Endodermal cell (in vitro differentiated cells): ENCODE data around the gene PCBP1. TPM values are rescaled to one million over a fixed set of nuclear protein-coding genes. Genes with fewer than 3 reads are reported as not detected.

Source experiments
- DNase-seq: peaks from one replicate; pipeline ENCODE4 v3.0.0-alpha.2; 2017
- H3K27ac ChIP-seq: 2 replicates; pipeline ENCODE4 v1.5.1; 2013; ENCODE audit warnings: mild to moderate bottlenecking, low read depth, low read length, moderate library complexity
- H3K27me3 ChIP-seq: 2 replicates; pipeline ENCODE4 v1.6.1; 2013; ENCODE audit warnings: mild to moderate bottlenecking, low read length, moderate library complexity; ENCODE audit not compliant: insufficient read depth, control insufficient read depth, poor library complexity, severe bottlenecking
- H3K36me3 ChIP-seq: 2 replicates; pipeline ENCODE4 v1.7.0; 2013; ENCODE audit warnings: mild to moderate bottlenecking, low read length, moderate library complexity; ENCODE audit not compliant: control insufficient read depth, insufficient read depth
- H3K4me1 ChIP-seq: one replicate; pipeline ENCODE4 v1.7.0; 2013; ENCODE audit warnings: low read length; ENCODE audit not compliant: control insufficient read depth, insufficient read depth
- H3K4me3 ChIP-seq: 2 replicates; pipeline ENCODE4 v1.5.1; 2013; ENCODE audit warnings: mild to moderate bottlenecking, low read length, moderate library complexity
- H3K9ac ChIP-seq: 2 replicates; pipeline ENCODE4 v1.6.1; 2013; ENCODE audit warnings: mild to moderate bottlenecking, low read length, moderate library complexity; ENCODE audit not compliant: poor library complexity, severe bottlenecking; ENCODE audit errors: extremely low read depth
- H3K9me3 ChIP-seq: 2 replicates; pipeline ENCODE4 v1.6.1; 2013; ENCODE audit warnings: mild to moderate bottlenecking, low read length, moderate library complexity; ENCODE audit not compliant: control insufficient read depth
- H3K27ac Mint-ChIP-seq: 2 replicates; pipeline ENCODE4 v1.8.0; 2020; ENCODE audit warnings: mixed read lengths
- H3K27me3 Mint-ChIP-seq: 2 replicates; pipeline ENCODE4 v1.8.0; 2021; ENCODE audit warnings: mild to moderate bottlenecking, mixed read lengths; ENCODE audit not compliant: insufficient read depth
- H3K36me3 Mint-ChIP-seq: 2 replicates; pipeline ENCODE4 v1.8.0; 2020; ENCODE audit warnings: low read depth, mixed read lengths
- H3K4me1 Mint-ChIP-seq: 2 replicates; pipeline ENCODE4 v1.8.0; 2020; ENCODE audit warnings: mixed read lengths
- H3K4me3 Mint-ChIP-seq: 2 replicates; pipeline ENCODE4 v1.8.0; 2020; ENCODE audit warnings: mild to moderate bottlenecking, moderate library complexity, mixed read lengths
- H3K9me3 Mint-ChIP-seq: 2 replicates; pipeline ENCODE4 v1.8.0; 2020; ENCODE audit warnings: mild to moderate bottlenecking, mixed read lengths
- CTCF ChIP-seq: fragments of 200-600 bp; sonication (generic); conservative IDR thresholded peaks from 2 replicates; pipeline ENCODE4 v1.5.0; 2021; ENCODE audit warnings: antibody characterized with exemption, mild to moderate bottlenecking
- WGBS, 2 experiments: methylation state at CpG; one replicate each; pipeline versions ENCODE4 v1.1.5 to v1.1.7; 2013; ENCODE audit warnings: missing lambda C conversion rate in 2 of 2, mixed read lengths in 1 of 2; ENCODE audit not compliant: insufficient coverage in 1 of 2, insufficient read length in 1 of 2; 5-methylcytosine and 5-hydroxymethylcytosine counted together
- total RNA-seq, 2 donors: library from RNA; stranded (reverse); fragmentation: NEBNext Ultra II Directional in 1 of 2; extraction: Animal tissue kit (Norgen Biotek cat#: 25700) in 1 of 2; gene quantifications; 2 replicates in 1 of 2; 3 replicates in 1 of 2; pipeline ENCODE4 v1.2.1, GENCODE V29; 2021

The PCBP1 gene
- total RNA-seq, 2 donors from 2014 or later: 344 to 357 TPM

DNA sequence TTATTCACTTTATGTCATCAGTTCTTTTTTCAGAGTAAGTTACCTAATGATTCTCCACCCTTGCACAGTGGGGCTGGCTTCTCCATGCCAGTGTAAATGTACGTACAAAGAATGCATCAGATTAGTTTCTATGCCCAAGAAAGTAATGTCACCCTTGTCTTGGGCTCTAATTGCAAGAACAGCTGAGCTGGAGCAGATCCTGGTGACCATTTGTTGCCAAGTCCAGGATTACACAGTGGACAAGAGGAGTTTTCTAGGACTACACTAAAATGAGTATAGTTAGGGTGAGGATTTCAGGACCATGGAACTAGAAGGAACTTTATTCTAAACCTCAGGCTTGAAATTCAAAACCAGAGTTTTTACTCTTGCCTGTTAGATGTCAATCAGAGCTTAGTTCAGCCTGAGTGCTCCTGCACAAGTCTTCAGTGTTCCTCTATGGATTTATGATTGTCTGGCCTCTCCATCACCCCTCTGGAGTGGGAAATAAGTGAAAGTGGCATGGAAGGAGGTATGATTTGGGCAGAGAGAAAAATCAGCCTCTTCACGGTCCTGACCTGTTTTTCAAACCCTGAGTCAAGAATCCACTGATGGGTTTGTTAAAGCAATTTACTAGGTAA, 29.8 kb downstream of the PCBP1 start:
- peaks cover 27% of the 10 kb centered on the region for H3K4me1 ChIP-seq
- Mint-ChIP-seq H3K4me1 (peaks cover 43% of the 10 kb centered on the region), H3K27ac (peak overlapping the region; percentile 26), H3K36me3 (no peaks in the 10 kb centered on the region), H3K27me3 (no peaks in the 10 kb centered on the region), H3K4me3 (no peak overlapping the region), H3K9me3 (no peaks in the 10 kb centered on the region)
- H3K9ac ChIP-seq: no peak overlapping the region
- TF ChIP-seq CTCF: no peak
- peak overlapping the region; percentile 8 for H3K27ac ChIP-seq
- no peak for DNase-seq
- WGBS, 2 experiments: 94 to 100% methylated on average over 1 to 2 of the region's 2 CpGs
- no peaks in the 10 kb centered on the region for H3K27me3 ChIP-seq
- H3K4me3 ChIP-seq: no peak overlapping the region
- no peaks in the 10 kb centered on the region for H3K36me3 ChIP-seq
- no peaks in the 10 kb centered on the region for H3K9me3 ChIP-seq

DNA sequence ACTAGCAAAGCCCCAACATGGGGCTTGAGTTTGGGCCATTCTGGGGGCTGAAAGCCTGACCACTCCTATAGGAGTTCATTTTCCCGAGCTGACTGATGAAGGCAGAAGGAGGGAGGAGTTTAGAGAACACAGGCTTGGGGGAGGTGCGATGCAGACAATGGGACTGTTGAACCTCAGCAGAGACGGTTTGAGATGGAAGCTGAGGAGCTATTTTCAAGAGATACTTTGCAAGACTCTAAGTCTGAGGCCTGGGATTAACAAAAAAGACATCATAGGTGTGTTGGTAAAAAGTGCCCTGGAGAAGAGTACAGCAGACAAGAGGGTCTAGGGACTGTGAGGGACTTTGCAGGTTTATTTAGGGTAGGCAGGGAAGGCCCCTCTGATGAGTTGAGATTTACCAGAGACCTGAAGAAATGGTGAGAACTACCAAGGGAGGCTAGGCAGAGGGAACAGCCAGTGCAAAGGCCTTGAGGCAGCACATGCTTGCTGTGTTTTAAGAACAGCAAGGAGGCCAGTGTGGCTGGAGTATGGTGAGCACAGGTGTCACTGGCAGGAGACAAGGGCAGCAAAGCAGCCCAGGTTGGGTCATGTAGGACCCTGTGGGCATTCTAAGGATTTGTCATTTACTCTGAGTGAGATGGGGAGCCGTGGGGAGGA, 31.6 kb downstream of the PCBP1 start:
- H3K4me1 ChIP-seq: peaks cover 24% of the 10 kb centered on the region
- Mint-ChIP-seq H3K4me3 (peak overlapping the region; percentile 23), H3K27ac (peak overlapping the region; percentile 96), H3K27me3 (no peaks in the 10 kb centered on the region), H3K36me3 (no peaks in the 10 kb centered on the region), H3K4me1 (peaks cover 46% of the 10 kb centered on the region), H3K9me3 (no peaks in the 10 kb centered on the region)
- 23 to 27% methylated on average over 4 of the region's 4 CpGs for WGBS, 2 experiments
- H3K9me3 ChIP-seq: no peaks in the 10 kb centered on the region
- no peak for TF ChIP-seq CTCF
- H3K36me3 ChIP-seq: no peaks in the 10 kb centered on the region
- DNase-seq: peak; percentile 82
- H3K4me3 ChIP-seq: no peak overlapping the region
- H3K9ac ChIP-seq: no peak overlapping the region
- peak overlapping the region; percentile 74 for H3K27ac ChIP-seq
- no peaks in the 10 kb centered on the region for H3K27me3 ChIP-seq

- no peaks in the 10 kb centered on the region for H3K27me3 Mint-ChIP-seq
- H3K9ac ChIP-seq: no peak overlapping the region
- H3K4me3 Mint-ChIP-seq: no peak overlapping the region
- H3K36me3 Mint-ChIP-seq: no peaks in the 10 kb centered on the region
- H3K9me3 ChIP-seq: no peaks in the 10 kb centered on the region
- no peak for TF ChIP-seq CTCF
- H3K27ac Mint-ChIP-seq: no peak overlapping the region
- peaks cover 36% of the 10 kb centered on the region for H3K4me1 Mint-ChIP-seq
- H3K9me3 Mint-ChIP-seq: no peaks in the 10 kb centered on the region
- DNase-seq: peak; percentile 71
- H3K36me3 ChIP-seq: no peaks in the 10 kb centered on the region
- H3K4me1 ChIP-seq: peaks cover 10% of the 10 kb centered on the region
- peak overlapping the region; percentile 40 for H3K27ac ChIP-seq
- no peak overlapping the region for H3K4me3 ChIP-seq
- H3K27me3 ChIP-seq: no peaks in the 10 kb centered on the region
- WGBS, 2 experiments: 73 to 83% methylated on average over 1 to 6 of the region's 6 CpGs
Observed at GRCh38 chr2:70121627-70122372, 34.5 kb downstream of the PCBP1 start.
